ENCODE data around the gene PTPN23. TPM values are rescaled to one million over a fixed set of nuclear protein-coding genes. Genes with fewer than 3 reads are reported as not detected.

PTPN23 gene
- 19.7 to 23.9 TPM (median 22.6 TPM) in 5 replicates for total RNA-seq (2022; extraction: Qiagen RNA extraction)

DNA sequence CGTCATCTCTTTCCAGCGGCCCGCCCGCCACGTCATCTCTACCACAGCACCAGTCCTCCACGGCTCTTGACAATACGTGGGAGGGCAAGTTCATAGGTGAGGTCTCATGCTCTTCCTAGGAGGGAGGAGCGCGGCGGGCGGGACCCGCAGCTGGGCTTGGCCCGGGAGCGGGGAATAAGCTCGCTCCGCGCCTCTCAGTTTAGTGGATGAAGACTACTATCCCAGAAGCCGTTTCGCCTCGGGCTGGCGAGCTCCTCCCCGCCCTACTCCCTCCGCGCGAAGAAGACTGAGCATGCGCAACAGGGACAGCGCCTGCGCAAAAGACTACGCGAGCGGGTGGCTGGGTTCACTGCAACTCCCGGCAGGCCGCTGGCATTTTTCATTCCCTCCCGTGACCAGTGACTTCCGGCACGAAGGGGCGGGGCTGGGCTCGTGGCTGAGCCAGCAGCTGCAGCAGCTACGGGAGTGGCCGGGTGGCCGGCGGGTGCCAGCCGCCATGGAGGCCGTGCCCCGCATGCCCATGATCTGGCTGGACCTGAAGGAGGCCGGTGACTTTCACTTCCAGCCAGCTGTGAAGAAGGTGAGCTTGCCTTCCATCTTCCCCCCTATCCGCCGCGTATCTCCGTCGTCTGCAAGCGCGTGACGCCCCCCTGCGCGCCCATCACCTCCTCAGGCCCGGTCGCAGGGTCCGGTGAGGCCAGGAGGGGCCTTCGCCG lies at the start of gene PTPN23:
Gene PTPN23, plus strand, starts transcription at position 421 of the 716 bp plus-strand sequence. Its CDS starts 76 bp downstream, at position 497.

Other genes with a start within 250 kb of the PTPN23 start
- gene SETD2, start 216.9 kb upstream of the PTPN23 start, total RNA-seq (2022; extraction: Qiagen RNA extraction) = 16.0 to 28.6 TPM (median 17.8 TPM) in 5 replicates
- 13.3 to 23.6 TPM (median 19.9 TPM) in 5 replicates for gene KIF9, start 98.2 kb upstream of the PTPN23 start, total RNA-seq (2022; extraction: Qiagen RNA extraction)
- 17.5 to 19.3 TPM (median 18.2 TPM) in 5 replicates for gene KLHL18, start 98.1 kb upstream of the PTPN23 start, total RNA-seq (2022; extraction: Qiagen RNA extraction)
- 26.0 to 28.8 TPM (median 27.3 TPM) in 5 replicates for gene SCAP, start 94.9 kb downstream of the PTPN23 start, total RNA-seq (2022; extraction: Qiagen RNA extraction)
- gene ELP6, start 132.7 kb downstream of the PTPN23 start, total RNA-seq (2022; extraction: Qiagen RNA extraction) = 25.9 to 27.8 TPM (median 27.1 TPM) in 5 replicates
- 0.84 to 1.1 TPM (median 1.1 TPM) in 5 replicates for gene CSPG5, start 197.8 kb downstream of the PTPN23 start, total RNA-seq (2022; extraction: Qiagen RNA extraction)

All from A549 treated with Hydrocortisone at 1 μM for 4 hours (cell line).